ENCODE results near the gene CATSPER3. TPM values are rescaled to one million over a fixed set of nuclear protein-coding genes. Genes with fewer than 3 reads are reported as not detected.

CATSPER3 gene
- total RNA-seq, 4 donors from 2014 or later: 0.23 to 0.59 TPM; not detected in 2

DNA sequence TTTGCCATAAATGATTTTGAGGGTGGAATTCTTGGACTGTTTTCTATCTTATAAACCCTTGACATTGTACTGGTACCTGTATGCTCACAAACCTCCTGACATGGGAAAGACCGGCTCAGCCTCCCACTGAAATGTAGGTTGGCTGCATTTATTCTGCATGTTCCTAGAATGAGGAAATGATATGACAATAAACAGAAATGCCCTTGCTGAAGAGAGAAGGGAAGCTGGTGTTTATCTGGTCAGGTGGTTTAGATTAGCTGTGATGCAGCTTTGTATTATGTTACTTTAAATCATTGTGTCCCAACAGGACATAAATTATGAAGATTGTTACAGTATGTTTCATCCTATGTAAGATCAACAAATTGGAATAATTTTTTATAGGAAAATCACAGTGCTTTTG, 23.1 kb upstream of the CATSPER3 start:
- TF ChIP-seq POLR2A (IDR thresholded peaks at IDR 0.05): no peak
- TF ChIP-seq, protein P1, sequence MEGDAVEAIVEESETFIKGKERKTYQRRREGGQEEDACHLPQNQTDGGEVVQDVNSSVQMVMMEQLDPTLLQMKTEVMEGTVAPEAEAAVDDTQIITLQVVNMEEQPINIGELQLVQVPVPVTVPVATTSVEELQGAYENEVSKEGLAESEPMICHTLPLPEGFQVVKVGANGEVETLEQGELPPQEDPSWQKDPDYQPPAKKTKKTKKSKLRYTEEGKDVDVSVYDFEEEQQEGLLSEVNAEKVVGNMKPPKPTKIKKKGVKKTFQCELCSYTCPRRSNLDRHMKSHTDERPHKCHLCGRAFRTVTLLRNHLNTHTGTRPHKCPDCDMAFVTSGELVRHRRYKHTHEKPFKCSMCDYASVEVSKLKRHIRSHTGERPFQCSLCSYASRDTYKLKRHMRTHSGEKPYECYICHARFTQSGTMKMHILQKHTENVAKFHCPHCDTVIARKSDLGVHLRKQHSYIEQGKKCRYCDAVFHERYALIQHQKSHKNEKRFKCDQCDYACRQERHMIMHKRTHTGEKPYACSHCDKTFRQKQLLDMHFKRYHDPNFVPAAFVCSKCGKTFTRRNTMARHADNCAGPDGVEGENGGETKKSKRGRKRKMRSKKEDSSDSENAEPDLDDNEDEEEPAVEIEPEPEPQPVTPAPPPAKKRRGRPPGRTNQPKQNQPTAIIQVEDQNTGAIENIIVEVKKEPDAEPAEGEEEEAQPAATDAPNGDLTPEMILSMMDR (IDR thresholded peaks at IDR 0.05): no peak
- intact Hi-C loops (cut with DNase I; ENCODE audit: low total_unique reads): no loop called here
- 57 to 69% methylated on average over 1 of the region's 1 CpG for WGBS, 2 donors

DNA sequence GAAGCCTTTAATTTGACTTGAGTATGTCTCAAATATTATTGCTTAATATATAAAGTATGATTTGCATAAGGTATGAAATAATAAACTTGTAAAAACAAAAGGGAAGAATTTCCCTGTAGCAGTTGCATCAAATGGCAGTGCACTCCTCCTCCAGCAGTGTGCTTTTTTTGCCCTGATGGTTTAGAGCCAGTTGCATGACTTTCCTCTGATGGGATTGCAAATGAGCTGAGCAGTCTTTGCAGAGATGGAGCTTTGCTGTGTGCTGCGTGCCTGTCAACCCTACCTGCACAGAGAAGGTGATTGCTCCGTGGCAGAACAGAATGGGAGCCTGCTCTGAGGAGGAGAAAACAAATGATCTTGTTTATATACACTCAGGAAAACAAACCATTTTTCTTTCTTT, 22.7 kb upstream of the CATSPER3 start:
- intact Hi-C loops (cut with DNase I; ENCODE audit: low total_unique reads): no loop called here
- 79% methylated on average over 2 of the region's 2 CpGs for WGBS, 2 donors
- no peak for DNase-seq (ENCODE audit: low spot score in 2 of 2)
- TF ChIP-seq POLR2A (IDR thresholded peaks at IDR 0.05): no peak
- TF ChIP-seq, protein P1 (IDR thresholded peaks at IDR 0.05): no peak
- H3K4me3 ChIP-seq (ENCODE audit: low read depth, poor library complexity, severe bottlenecking): no peak overlapping the region

More for the DNA sequence above, 23.1 kb upstream of the CATSPER3 start:
- DNase-seq (ENCODE audit: low spot score in 2 of 2): no peak
- no peak overlapping the region for H3K4me3 ChIP-seq (ENCODE audit: low read depth, poor library complexity, severe bottlenecking)

DNA sequence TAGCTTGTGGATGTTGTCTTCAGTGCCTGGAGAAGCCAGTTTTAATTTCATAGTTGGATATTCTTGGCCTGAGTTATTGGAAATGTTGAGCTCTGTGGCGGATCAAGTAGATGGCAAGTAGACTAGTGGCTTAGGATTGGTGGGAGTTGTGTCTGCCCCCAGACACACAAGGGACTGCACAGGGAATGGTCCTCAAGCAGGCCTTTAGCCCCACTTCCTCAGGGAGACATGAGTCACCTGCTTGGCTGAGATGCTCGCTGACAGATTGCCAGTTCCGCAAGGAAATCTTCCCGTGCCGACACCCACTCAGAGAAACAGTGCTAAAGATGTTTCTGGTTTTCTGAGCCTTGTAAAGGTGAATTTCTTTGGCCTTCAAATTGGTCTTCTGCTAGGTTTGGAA, 18.8 kb upstream of the CATSPER3 start:
- no peak for DNase-seq (ENCODE audit: low spot score in 2 of 2)
- TF ChIP-seq POLR2A (IDR thresholded peaks at IDR 0.05): no peak
- TF ChIP-seq, protein P1 (IDR thresholded peaks at IDR 0.05): no peak
- 44 to 51% methylated on average over 5 of the region's 5 CpGs for WGBS, 2 donors
- intact Hi-C loops (cut with DNase I; ENCODE audit: low total_unique reads): no loop called here
- H3K4me3 ChIP-seq (ENCODE audit: low read depth, poor library complexity, severe bottlenecking): no peak overlapping the region

DNA sequence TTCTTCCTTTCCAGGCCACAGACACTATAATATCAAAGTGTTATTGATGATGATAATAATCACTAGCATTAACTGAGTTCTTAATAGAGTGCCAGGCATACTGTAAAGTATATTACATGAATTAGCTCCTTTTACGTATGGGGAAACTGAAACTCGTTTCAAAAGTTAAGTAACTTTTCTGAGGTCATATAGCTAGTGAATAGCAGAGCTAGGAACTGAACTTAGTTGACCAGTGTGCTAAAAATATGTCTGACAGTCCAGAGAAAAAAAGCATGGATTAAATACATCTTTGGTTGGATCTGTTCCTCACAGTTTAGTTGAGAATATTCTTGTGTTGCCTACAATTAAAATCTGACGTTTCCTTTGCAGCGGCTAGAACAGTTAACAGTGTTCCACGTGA, 18.4 kb upstream of the CATSPER3 start:
- WGBS, 2 donors: 68 to 73% methylated on average over 5 of the region's 5 CpGs
- H3K4me3 ChIP-seq (ENCODE audit: low read depth, poor library complexity, severe bottlenecking): no peak overlapping the region
- TF ChIP-seq, protein P1 (IDR thresholded peaks at IDR 0.05): no peak
- TF ChIP-seq POLR2A (IDR thresholded peaks at IDR 0.05): no peak
- intact Hi-C loops (cut with DNase I; ENCODE audit: low total_unique reads): no loop called here
- no peak for DNase-seq (ENCODE audit: low spot score in 2 of 2)

DNA sequence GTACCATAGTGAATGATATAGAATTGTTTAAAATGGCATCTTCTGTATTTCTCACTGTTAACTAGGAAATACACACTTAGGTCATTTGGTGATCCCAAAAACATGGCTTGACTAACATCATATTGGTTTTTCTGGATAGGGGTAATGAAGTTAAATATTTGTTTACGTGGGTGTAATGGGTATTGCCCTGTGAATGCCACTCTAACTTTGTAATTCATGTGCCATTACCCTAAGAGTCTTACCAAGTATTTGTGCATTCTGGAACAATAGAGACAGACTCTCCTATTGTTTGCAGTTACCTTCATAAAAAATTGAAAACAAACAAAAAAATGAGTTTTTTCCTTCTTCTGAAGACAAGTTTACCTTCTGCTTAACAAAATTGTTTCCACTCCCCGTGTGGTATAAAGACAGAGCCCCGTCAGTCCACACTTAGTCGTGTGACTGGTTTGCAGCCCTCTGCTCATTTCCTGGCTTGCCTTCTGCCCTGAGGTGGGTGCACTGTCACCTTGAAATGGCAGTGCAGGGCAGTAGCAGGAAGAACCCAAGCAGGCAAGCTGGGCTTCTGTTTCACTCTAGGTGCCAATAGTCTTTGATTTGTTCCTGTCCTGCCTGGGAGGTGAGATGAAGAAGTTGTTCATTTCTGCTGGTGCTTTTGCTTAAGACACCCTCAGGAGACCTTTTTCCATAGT, 9.6 kb upstream of the CATSPER3 start:
- 90 to 96% methylated on average over 4 of the region's 4 CpGs for WGBS, 2 donors
- intact Hi-C loops (cut with DNase I; ENCODE audit: low total_unique reads): no loop called here
- TF ChIP-seq POLR2A (IDR thresholded peaks at IDR 0.05): no peak
- no peak overlapping the region for H3K4me3 ChIP-seq (ENCODE audit: low read depth, poor library complexity, severe bottlenecking)
- no peak for DNase-seq (ENCODE audit: low spot score in 2 of 2)

DNA sequence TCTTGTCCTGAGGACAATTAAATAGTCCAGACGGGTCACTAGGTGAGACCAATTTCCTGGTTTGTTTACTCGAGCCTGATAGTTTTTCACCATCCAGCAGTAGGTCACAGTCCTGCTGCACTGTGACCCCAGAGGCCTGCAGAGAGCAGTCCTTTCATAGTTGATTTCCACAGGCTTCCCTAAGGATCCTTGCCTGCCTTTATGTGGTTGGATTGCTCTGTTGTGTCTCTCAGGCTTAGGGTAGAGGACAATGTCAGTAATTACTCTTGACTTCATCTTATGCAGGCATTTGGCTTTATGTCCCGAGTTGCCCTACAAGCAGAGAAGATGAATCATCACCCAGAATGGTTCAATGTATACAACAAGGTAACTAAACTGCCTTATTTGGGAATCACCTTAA, 9.0 kb upstream of the CATSPER3 start:
- H3K4me3 ChIP-seq (ENCODE audit: low read depth, poor library complexity, severe bottlenecking): no peak overlapping the region
- no peak for DNase-seq (ENCODE audit: low spot score in 2 of 2)
- intact Hi-C loops (cut with DNase I; ENCODE audit: low total_unique reads): no loop called here
- no peak for TF ChIP-seq POLR2A (IDR thresholded peaks at IDR 0.05)
- TF ChIP-seq, protein P1 (IDR thresholded peaks at IDR 0.05): no peak
- WGBS, 2 donors: 73 to 77% methylated on average over 3 of the region's 3 CpGs
